Skeletal muscle cell (primary cell): ENCODE data around the gene PCGF3.
"Not testable (repeated sequence)": the region's sequence is repeated elsewhere in the genome, so short reads cannot be mapped to it uniquely, and the experiment has no call there.

Source experiments
- DNase-seq: peaks from one replicate; pipeline ENCODE4 v3.0.0-alpha.2; 2010; ENCODE audit warnings: low read depth
- H3K4me3 ChIP-seq: 2 replicates; pipeline ENCODE4 v1.5.1; 2011; ENCODE audit warnings: low read depth, mild to moderate bottlenecking, control low read depth, low read length, moderate library complexity

The PCGF3 gene

DNA sequence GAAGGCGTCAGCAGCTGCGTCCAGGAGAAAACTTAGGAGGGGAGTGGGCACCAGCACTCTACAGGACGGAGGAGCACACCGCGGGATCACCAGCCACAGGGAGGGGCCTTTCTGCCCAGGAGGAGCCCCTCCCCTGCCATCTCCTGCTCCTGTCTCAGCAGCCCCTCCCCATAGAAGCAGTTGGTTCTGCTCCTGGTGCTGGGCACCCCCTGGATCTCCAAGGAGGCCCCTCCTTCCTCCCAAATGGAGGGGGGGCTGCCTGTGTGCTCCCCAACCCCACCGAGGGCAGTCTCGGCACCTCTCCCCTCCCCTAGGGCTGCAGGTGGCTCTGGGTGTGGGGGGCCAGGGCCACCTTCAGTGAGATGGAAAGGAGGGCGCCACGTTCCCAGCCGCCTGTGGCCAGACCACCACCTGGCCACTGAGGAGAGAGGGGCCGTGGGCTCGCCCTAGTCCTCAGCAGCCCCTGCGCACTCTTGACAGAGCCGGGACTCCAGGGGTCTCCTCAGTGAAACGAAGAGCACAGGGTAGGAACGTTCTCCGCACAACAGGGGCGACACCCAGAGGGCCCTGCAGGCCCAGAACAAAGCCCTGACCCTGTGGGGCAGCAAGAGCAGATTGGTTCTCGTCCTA is 82.5 kb downstream of the PCGF3 start:
- H3K4me3 ChIP-seq = no peak overlapping the region
- DNase-seq = no peak

DNA sequence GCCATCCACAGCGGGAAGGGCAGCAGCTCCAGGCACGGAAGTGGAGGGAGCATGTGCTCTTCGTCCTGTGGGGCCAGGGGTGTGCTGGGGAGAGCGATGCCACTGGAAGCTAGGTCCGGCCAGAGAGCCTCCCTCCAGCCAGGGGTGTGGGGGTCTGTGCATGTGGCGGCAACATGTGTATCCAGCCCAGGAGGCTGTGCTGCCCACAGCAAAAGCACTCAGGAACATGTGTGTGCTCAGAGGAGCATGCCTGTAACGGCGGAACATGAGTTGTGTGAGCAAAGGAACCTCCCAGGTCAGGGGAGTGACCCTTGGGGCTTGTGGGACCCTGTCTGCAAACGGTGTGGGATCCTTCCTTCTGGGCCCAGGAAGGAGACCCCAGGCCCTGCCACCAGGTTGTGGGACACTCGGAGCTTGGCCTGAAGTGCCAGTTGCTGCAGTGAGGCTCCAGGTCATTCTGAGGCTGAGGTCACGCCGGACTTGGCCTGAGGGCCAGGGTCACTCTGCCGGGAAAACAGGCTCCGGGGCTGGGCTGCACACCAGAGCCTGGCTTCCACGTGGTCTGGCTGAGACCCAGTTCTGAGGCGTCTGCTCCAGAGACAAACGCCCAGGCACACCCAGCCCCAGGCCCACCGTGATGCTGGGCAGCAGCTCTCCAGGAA is 83.1 kb downstream of the PCGF3 start:
- no peak overlapping the region for H3K4me3 ChIP-seq
- no peak for DNase-seq

GRCh38 chr4:789571-790465 is 84.2 kb downstream of the PCGF3 start:
- no peak overlapping the region for H3K4me3 ChIP-seq
- no peak for DNase-seq

GRCh38 chr4:790466-790820 is 84.8 kb downstream of the PCGF3 start:
- DNase-seq = no peak
- no peak overlapping the region for H3K4me3 ChIP-seq

DNA sequence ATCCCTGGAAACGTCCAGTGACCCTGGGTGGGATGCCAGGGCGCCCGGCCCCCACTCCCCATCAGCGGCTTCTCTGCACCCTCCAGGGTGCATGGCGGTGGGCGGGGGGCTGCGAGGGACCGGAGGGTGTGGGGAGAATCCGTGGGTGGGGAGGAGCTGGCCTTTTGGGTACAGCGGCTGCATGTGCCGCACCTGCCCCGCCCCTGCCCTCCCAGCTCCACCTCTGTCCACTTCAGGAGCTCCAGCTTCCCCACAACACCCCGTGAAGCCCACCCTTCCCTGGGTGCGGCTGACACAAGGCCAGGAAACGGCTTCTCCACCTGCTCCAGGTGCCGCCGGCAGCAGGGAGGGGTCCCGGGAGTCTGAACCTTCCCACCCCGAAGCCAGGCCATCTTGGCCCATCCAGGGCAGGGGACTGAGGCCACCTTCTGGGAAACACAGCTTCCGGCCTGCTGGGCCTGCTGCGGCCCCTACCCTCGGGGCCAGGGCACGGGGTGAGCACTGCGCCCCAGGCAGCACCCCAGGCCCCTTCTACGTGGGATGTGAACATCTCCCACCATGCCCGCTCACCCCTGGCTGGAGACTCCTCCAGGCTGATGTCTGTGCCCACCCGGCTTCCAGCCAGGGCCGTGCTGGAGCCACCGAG is 85.7 kb downstream of the PCGF3 start:
- no peak overlapping the region for H3K4me3 ChIP-seq

DNA sequence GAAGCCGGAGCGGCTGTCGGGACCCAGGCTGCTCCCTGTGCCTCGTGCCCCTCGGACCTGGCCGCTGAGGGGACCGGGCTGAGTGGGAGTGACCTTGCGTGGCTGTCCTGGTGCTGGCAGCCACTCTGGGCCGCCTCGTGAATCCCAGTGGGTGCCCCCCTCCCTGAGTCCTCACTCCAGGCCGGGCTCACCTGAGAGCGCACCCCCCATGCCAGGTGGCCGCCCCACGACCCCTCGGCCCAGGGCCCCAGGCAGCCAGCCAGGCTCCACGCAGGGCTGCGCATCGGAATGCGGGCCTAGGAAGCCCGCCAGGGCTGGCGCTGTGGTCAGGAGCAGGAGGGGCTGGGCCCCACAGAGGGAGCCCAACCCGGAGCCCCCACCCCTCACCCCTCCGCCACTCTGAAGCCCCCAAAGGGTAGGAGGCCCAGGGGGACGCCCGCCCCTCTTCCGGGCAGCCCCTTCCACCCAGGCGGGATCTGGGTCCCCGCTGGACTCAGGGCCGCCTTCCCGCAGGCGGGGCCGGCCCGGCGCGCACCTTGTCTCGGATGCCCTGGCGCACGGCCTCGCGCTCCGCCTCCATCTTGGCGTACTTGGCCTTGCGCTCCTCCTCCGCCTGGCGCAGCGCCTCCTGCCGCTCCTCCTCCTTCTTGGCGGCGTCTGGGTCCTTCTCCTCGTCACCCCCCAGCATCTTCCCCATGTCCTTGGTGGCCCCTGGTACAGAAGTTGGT is 86.4 kb downstream of the PCGF3 start:
- H3K4me3 ChIP-seq = no peak overlapping the region
- DNase-seq = no peak

More for the DNA sequence above, 85.7 kb downstream of the PCGF3 start:
- DNase-seq = no peak

- no peak overlapping the region for H3K4me3 ChIP-seq
- no peak for DNase-seq
Observed at GRCh38 chr4:792626-793092, 87.0 kb downstream of the PCGF3 start.

- DNase-seq = no peak
- H3K4me3 ChIP-seq = no peak overlapping the region
Observed at GRCh38 chr4:793093-793861, 87.6 kb downstream of the PCGF3 start.

DNA sequence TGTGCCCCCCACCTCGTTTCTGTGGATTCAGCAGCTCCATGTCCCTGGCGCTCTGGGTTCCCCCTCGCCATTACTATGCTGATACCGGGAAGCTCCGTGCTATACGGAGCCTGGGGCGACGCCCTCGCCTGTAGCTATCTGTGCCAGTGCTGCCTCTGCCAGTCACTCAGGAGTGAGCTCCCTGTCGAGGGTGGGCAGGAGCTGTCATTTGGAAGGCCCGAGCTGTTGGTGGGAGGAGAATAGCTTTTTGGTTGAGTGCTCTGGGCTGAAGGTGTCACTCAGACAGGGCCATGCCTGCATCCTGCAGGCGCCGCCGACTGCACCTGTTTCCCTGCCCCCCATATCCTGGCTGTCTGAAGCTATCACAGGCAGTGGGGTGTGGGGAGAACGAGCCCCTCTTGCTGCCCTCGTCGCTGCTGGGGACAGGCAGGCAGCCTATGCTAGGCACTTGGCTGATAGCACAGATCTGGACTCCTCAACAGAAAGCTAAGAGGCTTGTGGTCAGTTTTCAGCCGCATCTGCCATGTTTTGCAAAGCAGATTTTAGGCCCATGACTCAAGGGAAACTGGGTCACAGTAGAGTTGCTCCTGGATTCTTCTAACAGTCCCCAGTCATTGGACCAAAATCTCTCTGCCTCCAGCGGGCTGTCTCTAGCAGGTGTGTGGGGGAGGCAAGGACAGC is 88.4 kb downstream of the PCGF3 start:
- no peak overlapping the region for H3K4me3 ChIP-seq
- DNase-seq = no peak

DNA sequence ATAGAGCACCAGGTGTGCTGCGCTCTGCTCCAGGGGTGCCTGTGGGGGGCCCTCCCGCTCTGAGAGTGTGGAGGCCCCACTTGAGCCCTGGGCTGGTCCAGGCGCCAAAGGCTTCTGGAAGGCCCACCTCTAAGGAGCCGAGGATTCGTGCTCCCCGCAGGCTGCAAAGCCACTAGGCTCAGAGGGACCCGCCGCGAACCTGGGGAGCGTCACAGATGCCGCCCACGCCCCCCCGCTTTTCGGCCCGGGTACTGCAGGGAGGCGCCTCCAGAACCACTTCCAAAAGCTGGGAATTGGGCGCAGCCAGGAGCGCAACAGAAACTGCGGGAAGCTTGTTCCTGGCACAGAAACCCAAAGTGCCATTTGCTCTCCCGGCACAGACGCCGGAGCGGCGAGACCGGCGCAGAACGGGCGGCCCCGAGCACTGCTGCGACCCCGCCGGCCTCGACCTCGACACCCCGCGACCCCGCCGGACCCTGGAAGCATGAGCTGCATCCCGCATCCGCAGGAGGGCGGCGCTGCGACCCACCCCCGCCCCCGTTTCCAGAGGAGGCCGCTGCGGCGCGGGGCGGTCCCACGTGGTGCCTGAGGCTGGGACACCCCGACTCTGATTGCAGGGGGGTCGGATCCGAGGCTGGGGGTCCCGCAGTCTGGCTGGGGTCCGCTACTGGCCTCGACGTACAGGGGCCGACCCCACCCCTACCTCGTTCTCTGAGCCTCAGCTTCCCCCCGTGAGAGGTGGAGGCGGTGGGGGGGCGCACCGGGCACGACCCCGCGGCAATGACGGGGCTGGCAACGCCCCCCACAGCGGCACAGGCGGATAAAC is 89.5 kb downstream of the PCGF3 start:
- no peak overlapping the region for H3K4me3 ChIP-seq
- DNase-seq = no peak

- H3K4me3 ChIP-seq = no peak overlapping the region
- no peak for DNase-seq
Observed at GRCh38 chr4:795726-796119, 90.1 kb downstream of the PCGF3 start.

- H3K4me3 ChIP-seq = no peak overlapping the region
- no peak for DNase-seq
Observed at GRCh38 chr4:796206-796605, 90.6 kb downstream of the PCGF3 start.

DNA sequence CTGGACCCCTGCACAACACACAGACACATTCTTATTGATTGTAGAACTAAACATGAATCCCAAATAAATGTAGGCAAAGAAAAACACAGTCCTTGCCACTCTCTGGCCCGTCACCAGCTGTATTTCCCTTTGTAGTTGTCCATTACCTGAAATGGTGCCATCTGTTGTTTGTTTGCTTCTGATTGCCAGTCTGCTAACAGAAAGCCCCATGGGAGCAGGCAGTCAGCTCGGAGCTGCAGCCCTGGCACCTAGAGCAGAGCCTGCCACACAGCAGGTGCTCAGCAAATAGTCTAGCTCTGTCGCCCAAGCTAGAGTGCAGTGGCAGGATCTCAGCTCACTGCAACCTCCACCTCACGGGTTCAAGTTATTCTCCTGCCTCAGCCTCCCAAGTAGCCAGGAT is 91.4 kb downstream of the PCGF3 start:
- DNase-seq = no peak
- H3K4me3 ChIP-seq = no peak overlapping the region

- no peak overlapping the region for H3K4me3 ChIP-seq
- DNase-seq = no peak
Observed at GRCh38 chr4:801436-802124, 95.9 kb downstream of the PCGF3 start.

- DNase-seq = no peak
Observed at GRCh38 chr4:803884-804283, 98.3 kb downstream of the PCGF3 start.

GRCh38 chr4:804804-805203 is 99.2 kb downstream of the PCGF3 start:
- H3K4me3 ChIP-seq = no peak overlapping the region
- no peak for DNase-seq

More at GRCh38 chr4:803884-804283, 98.3 kb downstream of the PCGF3 start:
- H3K4me3 ChIP-seq = no peak overlapping the region

DNA sequence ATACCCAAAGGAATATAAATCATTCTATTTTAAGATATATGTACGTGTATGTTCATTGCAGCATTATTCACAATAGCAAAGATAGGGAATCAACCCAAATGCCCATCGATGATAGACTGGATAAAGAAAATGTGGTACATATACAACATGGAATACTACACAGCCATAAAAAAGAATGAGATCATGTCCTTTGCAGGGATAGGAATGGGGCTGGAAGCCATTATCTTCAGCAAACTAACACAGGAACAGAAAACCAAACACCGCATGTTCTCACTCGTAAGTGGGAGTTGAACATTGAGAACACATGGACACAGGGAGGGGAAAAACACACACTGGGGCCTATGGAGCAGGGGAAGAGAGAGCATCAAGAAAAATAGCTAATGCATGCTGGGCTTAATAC is 101.3 kb downstream of the PCGF3 start:
- not testable (repeated sequence) for DNase-seq

More for the DNA sequence above, 101.3 kb downstream of the PCGF3 start:
- H3K4me3 ChIP-seq = not testable (repeated sequence)
